Astrocyte of the hippocampus (primary cell): ENCODE results near the gene FAM25C.
"Not testable (repeated sequence)": the region's sequence is repeated elsewhere in the genome, so short reads cannot be mapped to it uniquely, and the experiment has no call there.

ENCODE experiments used
- DNase-seq: peaks from one replicate; pipeline ENCODE4 v3.0.0; 2011; ENCODE audit warnings: low read depth, low spot score

The FAM25C gene

DNA sequence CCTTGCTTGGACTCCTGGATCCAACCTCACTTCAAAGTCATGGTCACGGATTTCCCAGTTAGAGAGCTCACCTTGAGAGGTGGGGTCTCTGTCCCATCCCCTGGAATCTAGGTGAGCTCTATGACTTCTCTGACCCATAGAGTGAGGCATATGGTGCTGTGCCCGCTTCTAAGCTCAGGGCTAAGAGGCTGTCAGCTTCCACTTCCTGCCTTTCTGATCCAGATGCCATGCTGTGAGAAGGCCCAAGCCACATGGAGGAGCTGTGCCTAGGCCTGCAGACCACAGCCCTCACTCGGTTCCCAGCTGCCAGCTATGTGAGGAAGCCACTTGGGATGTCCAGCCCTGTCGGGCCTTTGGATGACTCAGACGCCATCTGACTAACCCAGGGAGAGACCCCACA lies 39.9 kb downstream of the FAM25C start:
- not testable (repeated sequence) for DNase-seq

DNA sequence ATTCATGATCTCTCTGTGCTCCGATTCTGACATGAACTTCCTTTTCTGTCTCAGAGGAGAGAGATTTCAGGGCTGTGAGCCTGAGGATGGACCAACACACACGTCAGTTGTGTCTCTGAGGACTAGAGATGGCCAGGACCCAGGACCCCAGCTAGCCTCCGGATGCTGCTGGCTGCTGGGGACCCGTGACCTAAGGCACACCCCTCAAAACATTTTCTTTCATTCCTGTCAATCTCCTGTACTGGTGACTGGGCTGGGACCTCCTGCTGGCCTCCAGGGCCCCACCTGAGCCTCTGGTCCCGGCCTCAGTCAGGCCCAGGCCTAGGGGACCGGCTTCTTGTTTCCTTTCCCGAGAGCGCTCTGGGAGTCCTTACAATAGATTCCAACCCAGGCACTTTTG lies 42.4 kb downstream of the FAM25C start:
- not testable (repeated sequence) for DNase-seq

DNA sequence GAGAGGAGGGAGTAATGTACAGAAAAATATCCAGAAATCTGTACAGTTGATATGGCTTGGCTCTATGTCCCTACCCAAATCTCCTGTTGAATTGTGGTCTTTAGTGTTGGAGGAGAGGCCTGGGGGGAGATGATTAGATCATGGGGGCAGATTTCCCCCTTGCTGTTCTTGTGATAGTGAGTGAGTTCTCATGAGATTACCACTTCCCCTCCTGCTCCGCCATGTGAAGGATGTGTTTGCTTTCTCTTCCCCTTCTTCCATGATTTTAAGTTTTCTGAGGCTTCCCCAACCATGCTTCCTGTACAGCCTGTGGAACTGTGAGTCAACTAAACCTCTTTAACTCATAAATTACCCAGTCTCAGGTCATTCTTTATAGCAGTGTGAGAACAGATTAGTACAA lies 52.2 kb downstream of the FAM25C start:
- not testable (repeated sequence) for DNase-seq
